Amniotic epithelial cell (primary cell): ENCODE measurements around the gene THOP1.
A peak's percentile ranks its signal among the peaks of the same experiment; 100 is the strongest.

Source experiments
- DNase-seq: peaks from one replicate; pipeline ENCODE4 v3.0.0-alpha.2; 2010; ENCODE audit warnings: low read depth

Gene THOP1

GRCh38 chr19:2817237-2817829 lies 32.0 kb downstream of the THOP1 start:
- peak; percentile 9 for DNase-seq

- DNase-seq = peak; percentile 89
These were observed 34.3 kb downstream of the THOP1 start, which contains the start of gene ZNF554 for GRCh38 chr19:2819540-2820111. Gene ZNF554 (plus strand): TSS chr19:2819868. CDS start chr19:2820072, 204 bp downstream.

GRCh38 chr19:2820112-2820702 lies 34.9 kb downstream of the THOP1 start:
- no peak for DNase-seq

DNA sequence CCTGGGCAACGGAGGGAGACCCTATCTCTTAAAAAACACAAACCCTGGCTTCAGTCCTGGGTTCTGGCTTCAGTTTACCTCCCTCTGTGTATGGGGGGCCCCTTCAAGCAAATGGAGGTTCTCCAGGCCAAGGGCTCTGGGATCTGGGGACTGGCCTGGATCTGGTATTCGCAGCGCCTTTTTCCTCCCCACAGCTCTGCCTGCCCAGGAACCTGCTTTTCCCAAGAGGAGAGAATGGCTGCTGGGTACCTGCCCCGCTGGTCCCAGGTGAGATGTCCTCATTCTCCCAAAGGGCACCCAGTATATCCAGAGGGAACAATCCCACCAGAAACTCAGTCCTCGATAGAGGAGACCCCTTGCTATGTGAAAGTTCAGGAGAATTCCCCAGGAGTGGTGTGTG lies 37.5 kb downstream of the THOP1 start:
- DNase-seq = no peak

- DNase-seq = no peak
These were observed 38.3 kb downstream of the THOP1 start for GRCh38 chr19:2823646-2824045.

GRCh38 chr19:2824129-2824528 lies 38.8 kb downstream of the THOP1 start:
- no peak for DNase-seq

DNA sequence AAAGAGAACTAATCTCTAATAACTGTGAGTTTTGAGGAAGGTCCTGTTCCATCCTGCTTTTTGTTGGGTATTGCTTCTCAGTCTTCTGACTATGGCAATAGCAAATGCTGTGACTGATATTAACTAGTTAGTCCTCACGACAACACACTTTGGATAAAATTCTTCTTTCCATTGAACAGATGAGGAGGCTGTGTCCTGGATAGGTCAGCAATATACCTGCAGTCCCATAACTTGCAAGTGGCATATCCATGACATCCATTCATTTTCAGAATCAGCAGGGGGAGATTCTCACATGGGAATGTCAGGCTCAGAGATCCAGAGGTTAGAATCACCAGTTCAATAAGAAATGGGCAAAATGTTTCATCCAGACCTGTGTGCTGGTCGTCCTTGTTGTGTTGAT lies 41.7 kb downstream of the THOP1 start:
- no peak for DNase-seq

GRCh38 chr19:2827840-2828489 lies 42.7 kb downstream of the THOP1 start:
- DNase-seq = no peak

DNA sequence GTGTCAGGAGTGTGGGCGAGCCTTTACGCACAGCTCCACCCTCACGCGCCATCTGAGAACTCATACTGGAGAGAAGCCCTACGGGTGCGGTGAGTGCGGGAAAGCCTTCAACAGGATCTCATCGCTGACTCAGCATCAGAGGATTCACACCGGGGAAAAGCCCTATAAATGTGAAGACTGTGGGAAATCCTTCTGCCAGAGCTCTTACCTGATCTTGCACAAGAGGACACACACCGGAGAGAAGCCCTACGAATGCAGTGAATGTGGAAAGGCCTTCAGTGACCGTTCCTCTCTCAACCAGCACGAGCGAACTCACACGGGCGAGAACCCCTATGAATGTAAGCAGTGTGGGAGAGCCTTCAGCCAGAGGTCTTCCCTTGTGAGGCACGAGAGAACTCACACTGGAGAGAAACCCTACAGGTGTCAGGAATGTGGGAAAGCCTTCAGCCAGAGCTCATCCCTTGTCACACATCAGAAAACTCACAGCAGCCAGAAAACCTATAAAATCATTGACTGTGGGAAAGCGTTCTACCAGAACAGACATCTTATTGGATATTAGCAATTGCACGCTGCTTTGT lies 49.1 kb downstream of the THOP1 start:
- peak; percentile 20 for DNase-seq

GRCh38 chr19:2837430-2837829 lies 52.1 kb downstream of the THOP1 start:
- DNase-seq = no peak

GRCh38 chr19:2840794-2841791 lies 55.8 kb downstream of the THOP1 start, which contains the start of gene ZNF555:
Gene ZNF555 (plus strand): TSS chr19:2841475. CDS start chr19:2841573, 98 bp downstream.
- DNase-seq = peak; percentile 99

DNA sequence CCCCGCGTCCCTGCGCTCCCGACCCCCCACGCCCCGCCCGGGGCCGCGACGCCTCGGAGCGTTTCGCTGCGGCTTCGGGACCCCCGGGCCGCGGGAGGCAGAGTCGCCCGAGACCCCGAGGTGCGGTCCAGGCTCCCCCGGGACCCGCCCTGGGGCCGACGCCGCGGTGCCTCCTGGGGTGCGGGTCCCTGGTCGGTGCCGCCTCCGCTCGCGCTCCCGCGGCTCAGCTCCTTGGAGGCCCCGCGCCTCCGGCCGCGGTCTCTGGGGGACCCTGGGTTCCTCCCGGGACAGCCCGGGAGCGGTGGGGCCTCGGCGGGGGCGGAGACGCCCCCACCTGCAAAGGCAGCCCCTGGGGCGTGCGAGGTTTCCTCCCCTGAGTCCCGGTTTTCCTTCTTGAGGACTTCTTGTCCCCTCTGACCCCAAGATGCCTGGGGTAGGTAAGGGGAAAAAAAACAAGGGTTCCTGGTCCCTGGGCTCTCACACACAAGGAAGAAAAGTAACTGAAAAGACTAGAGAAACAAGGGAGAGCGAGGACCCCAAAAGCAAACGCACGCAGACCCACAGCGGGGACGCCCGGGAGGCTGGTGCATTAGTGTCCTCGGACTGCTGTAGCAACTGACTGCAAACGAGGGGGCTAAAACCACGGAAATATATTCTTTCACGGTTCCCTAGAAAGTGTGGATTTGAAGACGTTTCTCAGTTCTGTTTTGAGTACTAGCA lies 56.7 kb downstream of the THOP1 start:
- DNase-seq = no peak

DNA sequence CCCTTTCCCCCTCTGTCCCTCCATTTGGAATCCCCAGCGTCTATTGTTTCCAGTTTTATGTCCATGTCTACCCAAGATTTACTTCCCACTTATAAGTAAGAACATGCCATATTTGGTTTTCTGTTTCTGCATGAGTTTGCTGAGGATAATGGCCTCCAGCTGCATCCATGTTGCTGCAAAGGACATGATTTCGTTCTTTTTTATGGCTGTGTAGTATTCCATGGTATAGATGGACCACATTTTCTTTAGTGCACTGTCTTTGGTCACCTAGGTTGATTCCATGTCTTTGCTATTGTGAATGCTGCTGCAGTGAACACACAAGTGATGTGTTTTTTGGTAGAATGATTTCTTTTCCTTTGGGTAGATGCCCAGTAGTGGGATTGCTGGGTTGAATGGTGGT lies 59.8 kb downstream of the THOP1 start:
- DNase-seq = no peak

DNA sequence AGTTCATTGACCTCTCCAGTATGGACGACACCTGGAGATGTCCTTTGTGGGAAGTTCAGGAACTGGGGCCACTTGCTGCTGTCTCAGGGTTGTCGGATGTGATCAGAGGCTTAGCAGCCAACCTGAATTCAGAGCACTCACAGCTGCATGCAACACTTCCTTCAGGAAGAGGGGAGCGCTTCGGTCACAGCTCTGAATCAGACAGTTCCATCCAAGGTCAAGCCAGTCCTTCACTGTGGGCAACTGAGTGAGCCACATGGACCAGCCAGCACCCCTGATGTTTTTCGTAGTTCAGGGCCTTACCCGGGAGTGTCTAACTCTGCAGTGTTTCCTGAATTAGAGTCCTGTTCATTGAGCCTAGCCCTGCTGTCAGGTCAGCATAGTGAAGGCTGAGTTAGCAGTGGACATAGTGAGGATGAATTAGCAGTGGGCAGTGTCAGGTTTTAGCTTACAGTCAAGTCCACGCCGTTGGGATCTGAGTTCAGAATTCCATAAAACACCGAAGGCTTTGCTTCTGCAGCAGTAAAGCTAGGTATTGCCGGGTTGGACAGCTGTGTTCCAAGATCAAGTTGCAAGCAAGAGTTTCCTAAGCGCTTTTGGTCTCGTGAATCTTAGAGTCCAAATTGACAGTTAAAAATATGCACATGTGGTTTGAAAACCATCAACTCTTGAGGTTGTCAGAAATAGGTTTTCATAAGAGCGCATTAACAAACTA lies 61.0 kb downstream of the THOP1 start:
- no peak for DNase-seq

- no peak for DNase-seq
These were observed 62.2 kb downstream of the THOP1 start for GRCh38 chr19:2847507-2847906.

- no peak for DNase-seq
These were observed 63.3 kb downstream of the THOP1 start for GRCh38 chr19:2848616-2849015.

- no peak for DNase-seq
These were observed 65.1 kb downstream of the THOP1 start for GRCh38 chr19:2850256-2850925.

DNA sequence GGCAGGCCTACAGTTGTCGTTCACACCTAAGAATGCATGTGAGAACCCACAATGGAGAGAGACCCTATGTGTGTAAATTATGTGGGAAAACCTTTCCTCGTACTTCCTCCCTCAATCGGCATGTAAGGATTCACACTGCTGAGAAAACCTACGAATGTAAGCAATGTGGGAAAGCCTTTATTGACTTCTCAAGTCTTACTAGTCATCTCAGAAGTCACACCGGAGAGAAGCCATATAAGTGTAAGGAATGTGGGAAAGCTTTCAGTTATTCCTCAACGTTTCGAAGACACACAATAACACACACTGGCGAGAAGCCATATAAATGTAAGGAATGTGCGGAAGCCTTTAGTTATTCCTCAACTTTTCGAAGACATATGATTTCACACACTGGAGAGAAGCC lies 67.3 kb downstream of the THOP1 start:
- peak; percentile 21 for DNase-seq

DNA sequence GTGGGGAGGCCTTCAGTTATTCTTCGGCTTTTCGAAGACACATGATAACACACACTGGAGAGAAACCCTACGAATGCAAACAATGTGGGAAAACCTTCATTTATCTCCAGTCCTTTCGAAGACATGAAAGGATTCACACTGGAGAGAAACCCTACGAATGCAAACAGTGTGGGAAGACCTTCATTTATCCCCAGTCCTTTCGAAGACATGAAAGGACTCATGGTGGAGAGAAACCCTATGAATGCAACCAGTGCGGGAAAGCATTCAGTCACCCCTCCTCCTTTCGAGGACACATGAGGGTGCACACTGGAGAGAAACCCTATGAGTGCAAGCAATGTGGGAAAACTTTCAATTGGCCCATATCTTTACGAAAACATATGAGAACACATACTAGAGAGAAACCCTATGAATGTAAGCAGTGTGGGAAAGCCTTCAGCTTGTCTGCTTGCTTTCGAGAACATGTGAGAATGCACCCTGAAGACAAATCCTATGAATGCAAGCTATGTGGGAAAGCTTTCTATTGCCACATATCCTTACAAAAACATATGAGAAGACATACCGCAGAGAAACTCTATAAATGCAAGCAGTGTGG lies 67.8 kb downstream of the THOP1 start:
- peak; percentile 15 for DNase-seq
